Right atrium auricular region (tissue), 2 donors: ENCODE results near the gene FOXP1. TPM values are rescaled to one million over a fixed set of nuclear protein-coding genes. Genes with fewer than 3 reads are reported as not detected.

ENCODE experiments used
- DNase-seq: peaks from one replicate; pipeline ENCODE4 v3.0.0-alpha.2; 2019; ENCODE audit warnings: low spot score
- H3K27ac ChIP-seq, 2 donors: fragments of 200-600 bp; sonication (generic); 1 replicate in 1 of 2; 2 replicates in 1 of 2; pipeline ENCODE4 v1.5.1; 2016 to 2019
- H3K27me3 ChIP-seq, 2 donors: fragments of 200-600 bp; sonication (generic); one replicate each; pipeline versions ENCODE4 v1.5.1 to v1.6.0; 2017 to 2019
- H3K36me3 ChIP-seq: fragments of 200-600 bp; sonication (generic); one replicate; pipeline ENCODE4 v1.5.1; 2016
- H3K4me1 ChIP-seq, 2 donors: fragments of 200-600 bp; sonication (generic); one replicate each; pipeline versions ENCODE4 v1.5.1 to v1.6.0; 2017 to 2019
- H3K4me3 ChIP-seq, 2 donors: fragments of 200-600 bp; sonication (generic); 1 replicate in 1 of 2; 2 replicates in 1 of 2; pipeline ENCODE4 v1.5.1; 2017 to 2019; ENCODE audit warnings: mild to moderate bottlenecking in 1 of 2, moderate library complexity in 1 of 2
- H3K9me3 ChIP-seq, 2 donors: fragments of 200-600 bp; sonication (generic); one replicate each; pipeline ENCODE4 v1.5.1; 2019
- CTCF ChIP-seq, 2 donors: fragments of 200-600 bp; sonication (generic); IDR thresholded peaks; one replicate each; pipeline ENCODE4 v1.5.1; 2019; ENCODE audit warnings: antibody characterized with exemption in 2 of 2
- total RNA-seq, 2 donors: library from RNA; depleted of rRNA; stranded (reverse); fragments of >200 nt; gene quantifications; one replicate each; pipeline ENCODE4 v1.1.0, GENCODE V29; 2016

FOXP1 gene
- total RNA-seq, 2 donors from 2014 or later = 39.2 to 59.0 TPM

GRCh38 chr3:71229905-71230657 is 353.4 kb downstream of the FOXP1 start:
- DNase-seq = no peak
- H3K36me3 ChIP-seq = no peaks in the 10 kb centered on the region
- peaks cover 0 to 18% of the 10 kb centered on the region in 2 donors for H3K4me1 ChIP-seq
- no peak overlapping the region for H3K4me3 ChIP-seq
- H3K27ac ChIP-seq = no peak overlapping the region
- no peak for TF ChIP-seq CTCF (IDR thresholded peaks at IDR 0.05)
- no peaks in the 10 kb centered on the region for H3K9me3 ChIP-seq
- no peaks in the 10 kb centered on the region for H3K27me3 ChIP-seq

GRCh38 chr3:71228156-71228866 is 355.2 kb downstream of the FOXP1 start:
- Histone ChIP-seq H3K36me3 (no peaks in the 10 kb centered on the region), H3K4me1 (peaks cover 0 to 24% of the 10 kb centered on the region in 2 donors), H3K4me3 (no peak overlapping the region), H3K9me3 (no peaks in the 10 kb centered on the region), H3K27me3 (no peaks in the 10 kb centered on the region), H3K27ac (no peak overlapping the region)
- no peak for DNase-seq
- no peak for TF ChIP-seq CTCF (IDR thresholded peaks at IDR 0.05)

- DNase-seq = no peak
- H3K4me3 ChIP-seq = peak overlapping the region in 1 of 2 donors; percentile 38
- TF ChIP-seq CTCF (IDR thresholded peaks at IDR 0.05) = no peak
- no peaks in the 10 kb centered on the region for H3K36me3 ChIP-seq
- peak overlapping the region; percentile 80 to 85 for H3K27ac ChIP-seq
- peaks cover 0 to 24% of the 10 kb centered on the region in 2 donors for H3K4me1 ChIP-seq
- H3K27me3 ChIP-seq = no peaks in the 10 kb centered on the region
- no peaks in the 10 kb centered on the region for H3K9me3 ChIP-seq
Observed at GRCh38 chr3:71227270-71227661, 356.3 kb downstream of the FOXP1 start.

- Histone ChIP-seq H3K4me3 (peak overlapping the region; percentile 19 to 38), H3K36me3 (no peaks in the 10 kb centered on the region), H3K4me1 (peaks cover 0 to 24% of the 10 kb centered on the region in 2 donors), H3K9me3 (no peaks in the 10 kb centered on the region), H3K27ac (peak overlapping the region; percentile 80 to 85), H3K27me3 (no peaks in the 10 kb centered on the region)
- no peak for TF ChIP-seq CTCF (IDR thresholded peaks at IDR 0.05)
- DNase-seq = no peak
Observed at GRCh38 chr3:71226565-71227269, 356.8 kb downstream of the FOXP1 start.

- no peak for TF ChIP-seq CTCF (IDR thresholded peaks at IDR 0.05)
- no peaks in the 10 kb centered on the region for H3K27me3 ChIP-seq
- H3K4me1 ChIP-seq = peaks cover 0 to 24% of the 10 kb centered on the region in 2 donors
- no peak for DNase-seq
- H3K27ac ChIP-seq = peak overlapping the region; percentile 80 to 85
- no peaks in the 10 kb centered on the region for H3K36me3 ChIP-seq
- H3K9me3 ChIP-seq = no peaks in the 10 kb centered on the region
- H3K4me3 ChIP-seq = peak overlapping the region; percentile 19 to 38
Observed at GRCh38 chr3:71225951-71226564, 357.5 kb downstream of the FOXP1 start.
